K562 (cell line): ENCODE results near the gene ACY1. TPM values are rescaled to one million over a fixed set of nuclear protein-coding genes. Genes with fewer than 3 reads are reported as not detected.

ENCODE experiments used
- ATAC-seq: fragments of 200-7000 bp; cut with Tn5 transposase; 3 replicates; pipeline ENCODE4 v1.9.1; 2020; ENCODE audit warnings: moderate library complexity
- BruUV-seq: library from RNA; stranded (reverse); fragments of 400-500 nt; replicated peaks from 2 replicates; lab custom pipeline; 2021; lab: Mats Ljungman, UMichigan
- CTCF ChIA-PET: fragments of 300-600 bp; formaldehyde crosslinking; extraction: SDS; loops from one replicate; lab custom pipeline; 2021; ENCODE audit warnings: low intra/inter-chr PET ratio; lab: Yijun Ruan, JAX
- POLR2A ChIA-PET: fragments of 300-600, 350-650 bp; sonication (Branson Sonifier 250); formaldehyde crosslinking; extraction: SDS; loops from one replicate; lab custom pipeline; 2021; ENCODE audit warnings: antibody characterized with exemption, inconsistent platforms; lab: Yijun Ruan, JAX
- DNase-seq, 4 experiments: peaks; one replicate each; pipeline versions ENCODE4 v3.0.0 to v3.0.0-alpha.2; 2011 to 2018; ENCODE audit warnings: low spot score in 3 of 4, mixed read lengths in 3 of 4; ENCODE audit errors: extremely low read depth in 1 of 4
- FAIRE-seq: peaks from 2 replicates; lab custom pipeline; 2011; peaks lifted over from hg19 to GRCh38; lab: Jason Lieb, UNC
- H2AFZ ChIP-seq: 2 replicates; pipeline ENCODE4 v1.6.0; 2011; ENCODE audit warnings: low read depth, low read length, control low read depth, inconsistent platforms
- H3K27ac ChIP-seq: fragments of 200-600 bp; 3 replicates; pipeline ENCODE4 v1.8.0; 2011; ENCODE audit warnings: low read depth, mild to moderate bottlenecking, control low read depth, inconsistent platforms, low read length, moderate library complexity, mixed read lengths; ENCODE audit errors: extremely low read depth
- H3K27me3 ChIP-seq, 2 experiments: fragments of 300-600 bp in 1 of 2; 2 replicates in 1 of 2; 3 replicates in 1 of 2; pipeline versions ENCODE4 v1.6.0 to v1.8.0; 2011; ENCODE audit warnings: inconsistent platforms in 2 of 2, low read length in 2 of 2, mild to moderate bottlenecking in 1 of 2, mixed read lengths in 1 of 2, moderate library complexity in 1 of 2; ENCODE audit not compliant: control insufficient read depth in 2 of 2, insufficient read depth in 2 of 2
- H3K36me3 ChIP-seq: fragments of 300-600 bp; 3 replicates; pipeline ENCODE4 v1.8.0; 2011; ENCODE audit warnings: mild to moderate bottlenecking, low read length, inconsistent platforms; ENCODE audit not compliant: control insufficient read depth, insufficient read depth
- H3K4me1 ChIP-seq, 2 experiments: fragments of 200-600 bp in 1 of 2; replicated peaks in 1 of 2; 2 replicates in 1 of 2; 3 replicates in 1 of 2; pipeline versions ENCODE4 v1.5.1 to v1.8.0; 2011; ENCODE audit warnings: inconsistent platforms in 2 of 2, low read length in 2 of 2, mild to moderate bottlenecking in 1 of 2, mixed read lengths in 1 of 2, moderate library complexity in 1 of 2; ENCODE audit not compliant: control insufficient read depth in 2 of 2, insufficient read depth in 2 of 2
- H3K4me2 ChIP-seq: 2 replicates; pipeline ENCODE4 v1.6.1; 2011; ENCODE audit warnings: low read length, control low read depth, inconsistent platforms, mixed read lengths; ENCODE audit not compliant: insufficient read depth
- H3K4me3 ChIP-seq: fragments of 200-600 bp; sonication (generic), shearing (Covaris generic); 2 replicates; pipeline ENCODE4 v1.5.1; 2016; ENCODE audit warnings: control low read depth, inconsistent platforms
- H3K79me2 ChIP-seq: fragments of 200-600 bp; 3 replicates; pipeline ENCODE4 v1.8.0; 2011; ENCODE audit warnings: low read length, inconsistent platforms; ENCODE audit not compliant: control insufficient read depth, insufficient read depth
- H3K9ac ChIP-seq, 2 experiments: 2 replicates each; pipeline versions ENCODE4 v1.6.0 to v1.6.1; 2011; ENCODE audit warnings: low read depth in 2 of 2, low read length in 2 of 2, control low read depth in 1 of 2, inconsistent platforms in 1 of 2, mild to moderate bottlenecking in 1 of 2, mixed read lengths in 1 of 2; ENCODE audit not compliant: insufficient read depth in 1 of 2
- H3K9me1 ChIP-seq: one replicate; pipeline ENCODE4 v1.6.0; 2011; ENCODE audit warnings: inconsistent platforms, mild to moderate bottlenecking, low read length, moderate library complexity; ENCODE audit not compliant: control insufficient read depth, insufficient read depth
- H3K9me3 ChIP-seq: replicated peaks from 2 replicates; pipeline ENCODE4 v1.5.1; 2011; ENCODE audit warnings: low read depth, low read length, inconsistent platforms; ENCODE audit not compliant: control insufficient read depth, insufficient read depth
- H4K20me1 ChIP-seq: replicated peaks from 2 replicates; pipeline ENCODE4 v1.6.1; 2011; ENCODE audit warnings: low read length, inconsistent platforms, mixed read lengths; ENCODE audit not compliant: control insufficient read depth, insufficient read depth
- ARNT ChIP-seq, 2 experiments: fragments of 450-650 bp; IDR thresholded peaks; 2 replicates each; pipeline ENCODE4 v1.6.1; 2016; ENCODE audit warnings: mild to moderate bottlenecking in 1 of 2
- ATF7 ChIP-seq: fragments of 450-650 bp; IDR thresholded peaks from 2 replicates; pipeline ENCODE4 v1.7.1; 2014; ENCODE audit warnings: mild to moderate bottlenecking, moderate library complexity
- C11orf30 ChIP-seq: fragments of 450-650 bp; IDR thresholded peaks from 2 replicates; pipeline ENCODE4 v1.6.1; 2016; ENCODE audit warnings: low read depth, mild to moderate bottlenecking
- CBX1 ChIP-seq: sonication (generic); IDR thresholded peaks from 2 replicates; pipeline ENCODE4 v1.6.1; 2016; ENCODE audit warnings: antibody characterized with exemption, low read depth, mild to moderate bottlenecking
- DLX4 ChIP-seq: fragments of 250-450 bp; sonication (Bioruptor Pico); IDR thresholded peaks from 2 replicates; pipeline ENCODE4 v1.6.1; 2021; ENCODE audit warnings: mild to moderate bottlenecking
- ETV5 ChIP-seq: sonication (generic); formaldehyde crosslinking; IDR thresholded peaks from 2 replicates; pipeline ENCODE4 v1.4.0; 2020; ENCODE audit warnings: low read depth, mild to moderate bottlenecking, missing genetic modification reagents
- FOXK1 ChIP-seq: sonication (generic); formaldehyde crosslinking; IDR thresholded peaks from 2 replicates; pipeline ENCODE4 v1.8.0; 2022; ENCODE audit warnings: missing genetic modification reagents, mild to moderate bottlenecking, borderline replicate concordance
- FOXP1 ChIP-seq: sonication (generic); formaldehyde crosslinking; IDR thresholded peaks from 2 replicates; pipeline ENCODE4 v1.8.0; 2022; ENCODE audit warnings: mild to moderate bottlenecking, missing genetic modification reagents
- KAT8 ChIP-seq: fragments of 450-650 bp; IDR thresholded peaks from 2 replicates; pipeline ENCODE4 v1.6.1; 2016; ENCODE audit warnings: low read depth, mild to moderate bottlenecking
- NCOA4 ChIP-seq: fragments of 450-650 bp; IDR thresholded peaks from 2 replicates; pipeline ENCODE4 v1.6.1; 2018; ENCODE audit warnings: mild to moderate bottlenecking; ENCODE audit not compliant: partially characterized antibody
- NR2C1 ChIP-seq, 2 experiments: fragments of 450-650 bp; IDR thresholded peaks; 2 replicates each; pipeline ENCODE4 v1.6.1; 2017; ENCODE audit warnings: mild to moderate bottlenecking in 2 of 2, antibody characterized with exemption in 1 of 2, inconsistent platforms in 1 of 2, missing compliant biosample characterization in 1 of 2, missing genetic modification characterization in 1 of 2
- RBM25 ChIP-seq: fragments of 200-400 bp; formaldehyde crosslinking; IDR thresholded peaks from 2 replicates; pipeline ENCODE4 v1.6.1; 2018; ENCODE audit warnings: low read length, low read depth, moderate library complexity; ENCODE audit not compliant: severe bottlenecking
- SAFB2 ChIP-seq: fragments of 200-400 bp; formaldehyde crosslinking; IDR thresholded peaks from 2 replicates; pipeline ENCODE4 v1.6.1; 2018; ENCODE audit warnings: borderline replicate concordance, low read length, low read depth, moderate library complexity; ENCODE audit not compliant: severe bottlenecking
- SMARCA4 ChIP-seq: fragments of 450-650 bp; IDR thresholded peaks from 2 replicates; pipeline ENCODE4 v1.6.1; 2016
- SMARCA5 ChIP-seq: fragments of 450-650 bp; IDR thresholded peaks from 2 replicates; pipeline ENCODE4 v1.6.1; 2016
- SRSF1 ChIP-seq: fragments of 200-400 bp; formaldehyde crosslinking; IDR thresholded peaks from 2 replicates; pipeline ENCODE4 v1.6.1; 2017; ENCODE audit warnings: mild to moderate bottlenecking, low read depth, low read length, moderate library complexity
- USF1 ChIP-seq: sonication (generic); formaldehyde crosslinking; IDR thresholded peaks from 2 replicates; pipeline ENCODE4 v1.9.0; 2022; ENCODE audit warnings: mild to moderate bottlenecking, missing genetic modification reagents
- ZBTB7A ChIP-seq: IDR thresholded peaks from 2 replicates; pipeline ENCODE4 v1.6.1; 2011; ENCODE audit warnings: low read depth, mild to moderate bottlenecking, low read length, moderate library complexity, borderline replicate concordance; ENCODE audit not compliant: control insufficient read depth
- ZNF311 ChIP-seq: fragments of 250-450 bp; sonication (Bioruptor Pico); IDR thresholded peaks from 2 replicates; pipeline ENCODE4 v1.4.0; 2020; ENCODE audit warnings: mild to moderate bottlenecking, moderate library complexity
- ZNF408 ChIP-seq: fragments of 250-450 bp; sonication (Bioruptor Pico); IDR thresholded peaks from 2 replicates; pipeline ENCODE4 v1.4.0; 2020; ENCODE audit warnings: low read depth, mild to moderate bottlenecking, moderate library complexity
- ZNF445 ChIP-seq: fragments of 250-450 bp; sonication (Bioruptor Pico); IDR thresholded peaks from 2 replicates; pipeline ENCODE4 v1.4.0; 2020; ENCODE audit warnings: low read depth, mild to moderate bottlenecking, moderate library complexity
- ZNF551 ChIP-seq: fragments of 250-450 bp; sonication (Bioruptor Pico); IDR thresholded peaks from 2 replicates; pipeline ENCODE4 v1.5.0; 2021; ENCODE audit warnings: mild to moderate bottlenecking, moderate library complexity
- WGBS: fragments of 100-300 bp; shearing (Covaris generic); methylation state at CpG from one replicate; pipeline ENCODE4 v1.1.6; 2016; ENCODE audit warnings: low coverage, mixed read lengths; ENCODE audit not compliant: insufficient coverage; ENCODE audit errors: missing lambda C conversion rate; 5-methylcytosine and 5-hydroxymethylcytosine counted together
- in situ Hi-C: fragments of 300-500 bp; cut with MboI; formaldehyde crosslinking; loops from 4 replicates; pipeline ENCODE4 v1.15.0; 2018; ENCODE audit warnings: inconsistent platforms, mixed read lengths
- intact Hi-C: fragments of 100-400 bp; cut with micrococcal nuclease; formaldehyde crosslinking; loops from 2 replicates; pipeline ENCODE4 v1.14.2; 2022
- polyA plus RNA-seq, 8 experiments: library from polyadenylated mRNA; depleted of rRNA in 4 of 8; stranded (reverse) in 5 of 8; unstranded in 3 of 8; fragments of >200 nt; fragmentation: Nextera tagmentation in 2 of 8; fragmentation: Illumina TruSeq in 1 of 8; extraction: Ambion mirVana in 2 of 8; extraction: Trizol in 1 of 8; gene quantifications; 2 replicates each; pipeline versions ENCODE4 v1.2.1 to v1.2.3, GENCODE V29; 2011 to 2014; ENCODE audit warnings: inconsistent platforms in 1 of 8, missing spikeins in 1 of 8
- total RNA-seq, 7 experiments: library from RNA; depleted of rRNA in 6 of 7; stranded (reverse); fragments of >200 nt in 6 of 7; fragmentation: Illumina TruSeq in 2 of 7; extraction: Trizol in 2 of 7; gene quantifications; 2 replicates each; pipeline versions ENCODE4 v1.2.1 to v1.2.3, GENCODE V29; 2011 to 2021; ENCODE audit warnings: low replicate concordance in 1 of 7
- TF ChIP-seq, protein P1 (sequence below), 3 experiments: fragments of 200-800 bp in 1 of 3; sonication (Bioruptor generic) in 1 of 3; sonication (generic) in 1 of 3; formaldehyde crosslinking in 1 of 3; IDR thresholded peaks; 2 replicates each; pipeline versions ENCODE4 v1.6.1 to v1.8.0; 2016 to 2022; ENCODE audit warnings: mild to moderate bottlenecking in 2 of 3, missing compliant biosample characterization in 2 of 3, missing genetic modification characterization in 2 of 3, missing genetic modification reagents in 1 of 3

The ACY1 gene
- total and polyA plus RNA-seq, 9 of the 15 experiments (the other 6 are each of a cell fraction or from before 2014, with no cell fraction given), result 70.7 to 195 (median 123) TPM

DNA sequence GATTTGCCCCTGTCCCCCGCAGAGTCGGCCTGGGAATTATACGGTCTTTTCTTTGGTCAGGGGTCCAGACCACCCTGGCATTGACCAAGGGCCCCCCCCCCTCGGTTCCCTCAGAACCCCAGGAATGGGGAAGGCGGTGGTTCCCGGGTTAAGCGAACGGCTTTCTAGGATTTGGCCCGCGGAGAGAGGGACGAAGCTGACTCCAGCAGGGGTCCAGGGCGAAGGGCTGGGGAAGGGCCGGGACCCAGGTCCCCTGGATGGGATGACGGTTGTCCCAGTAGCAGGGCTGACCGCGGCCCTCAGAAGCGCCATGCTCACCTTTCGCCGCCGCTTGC, 41.9 kb upstream of the ACY1 start:
- Histone ChIP-seq H3K4me2 (peak overlapping the region; percentile 83), H3K9ac (peak overlapping the region; percentile 78 to 92), H3K27ac (peak overlapping the region; percentile 61), H4K20me1 (no peaks in the 10 kb centered on the region), H3K27me3 (no peaks in the 10 kb centered on the region), H2AFZ (no peak overlapping the region), H3K4me1 (peaks cover 19 to 33% of the 10 kb centered on the region in 2 experiments; a peak in 4 of 5 replicates), H3K9me3 (no peaks in the 10 kb centered on the region), H3K4me3 (peak overlapping the region; percentile 90), H3K79me2 (peaks cover 35% of the 10 kb centered on the region), H3K9me1 (peaks cover 5% of the 10 kb centered on the region), H3K36me3 (peaks cover 41% of the 10 kb centered on the region; the same call in 2 of the 3 replicates)
- FAIRE-seq, result no peak
- ATAC-seq, result no peak
- ChIA-PET CTCF (interaction anchor here (1.0 kb wide), 1 partner anchor 203 kb away, joined by 4 read pairs; no protein-coding TSS in a partner anchor), POLR2A (interaction anchor here (0.6 to 1.2 kb wide), 7 partner anchors 9 to 218 kb away, joined by 3 to 6 read pairs (median 4); partner anchors contain the start of gene ACY1)
- peak in 1 of 4 experiments; percentile 20 for DNase-seq
- intact Hi-C loops, result loop anchor here (5.0 kb wide), 1 partner anchor 201 kb away; no protein-coding TSS in a partner anchor
- in situ Hi-C loops, result no loop called here
- BruUV-seq, result no TSS peak
- 0% methylated on average over 11 of the region's 20 CpGs for WGBS
- TF ChIP-seq, protein P1, sequence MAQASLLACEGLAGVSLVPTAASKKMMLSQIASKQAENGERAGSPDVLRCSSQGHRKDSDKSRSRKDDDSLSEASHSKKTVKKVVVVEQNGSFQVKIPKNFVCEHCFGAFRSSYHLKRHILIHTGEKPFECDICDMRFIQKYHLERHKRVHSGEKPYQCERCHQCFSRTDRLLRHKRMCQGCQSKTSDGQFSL (CRISPR knock-in tag; IDR thresholded peaks at IDR 0.05), result peak; percentile 78; the same call in 1 of the 2 replicates
- TF ChIP-seq, protein P1 (tag; IDR thresholded peaks at IDR 0.05), result no peak
- TF ChIP-seq DLX4, result no peak
- TF ChIP-seq ZBTB7A, result 0 out of 2 replicates have a peak, but pooled peaks have one; percentile 16
- TF ChIP-seq ETV5 (CRISPR knock-in tag), result no peak
- no peak for TF ChIP-seq FOXK1 (CRISPR knock-in tag)
- TF ChIP-seq NCOA4, result no peak
- no peak for TF ChIP-seq USF1 (CRISPR knock-in tag)
- no peak for TF ChIP-seq RBM25
- TF ChIP-seq SAFB2, result no peak
- TF ChIP-seq KAT8, result no peak
- no peak for TF ChIP-seq SMARCA4
- no peak for TF ChIP-seq SMARCA5
- no peak for TF ChIP-seq NR2C1 (IDR thresholded peaks at IDR 0.05)
- TF ChIP-seq NR2C1 (tag; IDR thresholded peaks at IDR 0.05), result no peak
- TF ChIP-seq ZNF551, result no peak
- no peak for TF ChIP-seq ARNT (IDR thresholded peaks at IDR 0.05)
- no peak for TF ChIP-seq SRSF1
- no peak for TF ChIP-seq C11orf30
- TF ChIP-seq ZNF311 (CRISPR knock-in tag), result no peak
- TF ChIP-seq ZNF408 (CRISPR knock-in tag), result no peak
- TF ChIP-seq CBX1, result no peak
- TF ChIP-seq ZNF445 (CRISPR knock-in tag), result no peak
- TF ChIP-seq FOXP1 (CRISPR knock-in tag), result 0 out of 2 replicates have a peak, but pooled peaks have one; percentile 34
- TF ChIP-seq ATF7, result no peak
